Neural progenitor cell (in vitro differentiated cells): ENCODE data around the gene PXDC1.

Source experiments
- CTCF ChIP-seq: fragments of 200-600 bp; sonication (generic); IDR thresholded peaks from 2 replicates; pipeline ENCODE4 v1.5.1; 2017; ENCODE audit warnings: antibody characterized with exemption, mild to moderate bottlenecking
- EZH2 ChIP-seq: fragments of 200-600 bp; sonication (generic); IDR thresholded peaks from 2 replicates; pipeline ENCODE4 v1.6.1; 2017; ENCODE audit warnings: antibody characterized with exemption, mild to moderate bottlenecking, moderate library complexity
- EZH2phosphoT487 ChIP-seq: fragments of 200-600 bp; sonication (generic); IDR thresholded peaks from 2 replicates; pipeline ENCODE4 v1.6.1; 2017; ENCODE audit warnings: antibody characterized with exemption

GRCh38 chr6:3752531-3753227 is 1.2 kb upstream of the PXDC1 start:
- TF ChIP-seq CTCF (no peak), EZH2 (no peak), EZH2phosphoT487 (no peak)
